G401.6 (cell line): ENCODE data around the gene SNRPD3.
"Not testable (repeated sequence)": the region's sequence is repeated elsewhere in the genome, so short reads cannot be mapped to it uniquely, and the experiment has no call there.

Source experiments
- FAIRE-seq: peaks from 2 replicates; lab custom pipeline; 2012; peaks lifted over from hg19 to GRCh38; lab: Jason Lieb, UNC

The SNRPD3 gene

DNA sequence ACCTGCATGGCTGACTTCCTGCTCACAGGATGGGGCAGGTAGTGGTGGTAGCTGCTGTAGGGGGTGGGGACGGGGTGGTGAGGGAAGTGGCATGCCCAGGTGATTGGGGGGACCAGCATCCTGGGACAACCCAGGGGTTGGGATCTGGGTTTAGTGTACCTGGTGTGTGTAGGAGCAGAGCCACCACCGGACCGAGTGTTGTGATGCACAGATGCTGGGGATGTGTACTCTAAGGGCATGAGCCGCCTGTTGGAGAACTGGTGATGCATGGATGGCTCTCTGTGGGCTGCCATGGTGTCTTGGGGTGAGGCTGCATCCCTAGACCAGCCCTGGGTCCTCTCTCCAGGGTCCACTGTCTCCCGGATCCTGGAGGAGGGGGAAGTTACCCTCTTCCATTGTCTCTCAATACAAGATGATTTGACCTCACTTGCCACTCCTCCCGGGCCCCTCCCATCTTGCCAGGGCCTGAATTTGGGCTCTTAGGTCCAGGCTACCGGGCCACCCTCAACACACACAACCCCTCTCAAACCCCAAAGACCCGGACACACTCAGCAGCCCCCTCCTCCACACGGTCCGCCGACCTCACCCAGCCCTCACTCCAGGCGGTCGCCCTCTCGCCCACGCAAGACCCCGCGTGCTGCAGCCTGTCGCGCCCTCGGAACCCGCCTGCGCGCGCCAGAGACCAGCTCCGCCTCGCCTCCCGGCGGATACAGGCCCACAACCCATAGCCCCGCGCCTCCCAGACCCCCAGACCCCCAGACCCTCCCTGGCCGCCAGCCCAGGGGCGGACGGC is 36.5 kb downstream of the SNRPD3 start:
- FAIRE-seq, result no peak

DNA sequence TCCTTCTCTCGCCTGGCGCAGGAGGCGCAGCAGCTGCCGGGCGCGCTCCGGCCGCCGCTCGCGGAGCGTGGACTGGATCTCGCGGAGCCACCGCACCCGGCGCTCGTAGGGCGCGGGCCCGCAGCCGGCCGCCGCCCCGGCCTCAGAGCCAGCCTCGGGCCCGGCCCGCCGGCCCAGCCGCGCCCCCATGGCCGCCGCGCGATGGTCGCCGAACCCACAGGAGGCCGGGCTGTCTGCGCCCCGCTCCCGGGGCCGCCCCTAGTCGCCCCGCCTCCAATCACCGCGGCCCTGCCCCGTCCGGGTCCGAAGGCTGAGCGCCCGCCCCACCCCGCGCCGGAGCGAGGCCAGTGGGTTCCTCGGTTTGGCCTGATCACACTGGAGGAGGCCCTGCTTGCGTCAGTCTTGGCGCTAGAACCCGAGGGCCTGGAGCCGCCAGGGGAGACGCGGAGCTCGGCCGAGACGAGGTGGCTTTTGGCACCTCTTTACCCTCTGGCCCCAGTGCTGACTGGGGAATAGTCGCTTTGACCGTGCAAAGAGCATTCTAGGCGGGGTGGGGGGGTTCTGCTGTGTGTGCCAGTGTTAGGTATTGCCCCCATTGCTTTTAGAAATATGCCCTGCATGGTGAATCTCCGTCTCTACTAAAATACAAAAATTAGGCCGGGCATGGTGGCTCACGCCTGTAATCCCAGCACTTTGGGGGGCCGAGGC is 37.2 kb downstream of the SNRPD3 start, which contains the start of gene LRRC75B:
Gene LRRC75B, minus strand, starts transcription at position 223 of the 708 bp plus-strand sequence. Its CDS starts 34 bp downstream, at position 189.
- FAIRE-seq, result no peak

DNA sequence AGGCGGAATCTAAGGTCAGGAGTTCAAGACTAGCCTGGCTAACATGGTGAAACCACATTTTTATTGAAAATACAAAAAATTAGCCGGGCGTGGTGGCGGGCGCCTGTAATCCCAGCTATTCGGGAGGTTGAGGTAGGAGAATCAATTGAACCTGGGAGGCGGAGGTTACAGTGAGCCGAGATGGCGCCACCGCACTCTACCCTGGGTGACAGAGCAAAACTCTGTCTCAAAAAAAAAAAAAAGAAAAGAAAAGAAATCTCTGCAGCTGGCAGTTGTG is 37.7 kb downstream of the SNRPD3 start:
- FAIRE-seq, result not testable (repeated sequence)

GRCh38 chr22:24593836-24594568 is 38.2 kb downstream of the SNRPD3 start:
- no peak for FAIRE-seq

- no peak for FAIRE-seq
Observed at GRCh38 chr22:24594569-24595120, 38.8 kb downstream of the SNRPD3 start.

GRCh38 chr22:24595228-24595627 is 39.4 kb downstream of the SNRPD3 start:
- no peak for FAIRE-seq

GRCh38 chr22:24595863-24596262 is 40.1 kb downstream of the SNRPD3 start:
- no peak for FAIRE-seq

GRCh38 chr22:24597076-24597475 is 41.3 kb downstream of the SNRPD3 start:
- FAIRE-seq, result not testable (repeated sequence)

GRCh38 chr22:24599514-24599913 is 43.7 kb downstream of the SNRPD3 start:
- FAIRE-seq, result no peak

- not testable (repeated sequence) for FAIRE-seq
Observed at GRCh38 chr22:24599958-24600715, 44.3 kb downstream of the SNRPD3 start.

DNA sequence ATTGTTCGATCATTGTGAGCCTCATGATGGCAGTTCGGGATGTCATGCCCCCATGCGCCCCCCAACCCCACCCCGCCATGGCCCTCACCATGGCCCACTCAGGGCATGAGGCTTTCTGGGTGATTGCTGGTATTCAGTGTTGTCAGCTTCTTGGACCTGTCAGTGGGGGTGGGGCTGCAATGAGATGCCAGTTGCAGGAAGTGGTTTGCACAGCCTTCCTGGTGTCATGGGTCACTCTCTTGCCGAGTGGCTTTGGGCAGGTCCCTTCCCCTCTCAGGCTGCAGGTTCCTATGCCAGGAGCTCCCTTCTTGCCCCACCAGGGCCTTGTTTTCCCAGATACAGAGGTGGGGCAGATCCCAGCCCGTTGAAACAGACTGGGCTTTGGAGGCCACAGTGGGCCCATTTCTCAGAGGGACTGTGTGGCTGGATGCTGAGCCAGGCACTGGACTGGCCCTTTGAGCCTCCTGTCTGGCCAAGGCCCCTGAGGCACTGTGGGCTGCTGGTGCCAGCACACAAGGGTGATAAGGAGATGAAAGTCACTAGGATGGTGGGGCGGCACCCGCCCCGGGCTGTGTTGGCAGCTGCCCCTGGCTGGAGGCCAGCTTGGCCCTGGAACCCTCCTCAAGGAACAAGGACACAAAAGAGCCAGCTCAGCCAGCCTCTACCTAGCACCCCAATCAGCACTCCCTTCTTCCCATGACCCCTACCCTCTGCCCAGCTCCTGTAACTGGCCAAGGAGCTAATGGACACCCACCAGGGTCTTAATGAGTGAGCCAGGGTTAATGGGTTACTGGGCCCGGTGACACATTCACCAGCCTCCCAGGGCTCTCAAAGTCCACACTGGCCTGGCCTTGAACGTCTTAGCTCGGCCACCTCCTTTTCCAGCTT is 45.7 kb downstream of the SNRPD3 start:
- FAIRE-seq, result no peak

DNA sequence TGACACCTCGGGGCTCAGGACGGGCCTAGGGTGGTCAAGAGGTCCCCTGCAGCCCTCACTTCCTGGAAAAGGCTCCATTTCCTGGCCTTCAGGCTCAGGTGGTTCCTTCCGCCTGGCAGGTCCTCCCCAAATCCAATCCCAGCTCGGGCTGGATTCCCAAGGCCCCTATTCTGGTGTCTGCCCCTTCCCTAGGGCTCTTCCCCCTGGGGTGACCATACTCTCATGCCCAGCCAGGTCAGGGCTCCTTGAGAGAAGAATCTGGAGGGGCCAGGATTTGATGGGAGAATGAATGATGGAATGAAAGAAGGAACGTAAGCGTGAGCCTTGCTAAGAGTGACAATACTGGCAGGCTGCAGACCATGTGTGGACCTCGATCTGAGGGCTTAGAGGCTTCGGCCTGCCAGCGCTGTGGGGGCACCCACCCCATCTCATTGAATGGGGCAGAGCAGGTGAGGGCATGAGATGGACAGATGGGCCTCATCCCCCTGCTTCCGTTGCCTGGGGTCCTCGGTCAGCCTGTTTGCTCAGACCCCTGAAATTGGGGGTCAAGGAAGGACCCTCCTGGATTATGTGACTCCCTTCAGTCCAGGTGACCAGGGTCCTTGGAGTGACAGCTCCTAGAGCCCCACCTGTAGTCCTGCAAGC is 46.4 kb downstream of the SNRPD3 start:
- FAIRE-seq, result not testable (repeated sequence)

DNA sequence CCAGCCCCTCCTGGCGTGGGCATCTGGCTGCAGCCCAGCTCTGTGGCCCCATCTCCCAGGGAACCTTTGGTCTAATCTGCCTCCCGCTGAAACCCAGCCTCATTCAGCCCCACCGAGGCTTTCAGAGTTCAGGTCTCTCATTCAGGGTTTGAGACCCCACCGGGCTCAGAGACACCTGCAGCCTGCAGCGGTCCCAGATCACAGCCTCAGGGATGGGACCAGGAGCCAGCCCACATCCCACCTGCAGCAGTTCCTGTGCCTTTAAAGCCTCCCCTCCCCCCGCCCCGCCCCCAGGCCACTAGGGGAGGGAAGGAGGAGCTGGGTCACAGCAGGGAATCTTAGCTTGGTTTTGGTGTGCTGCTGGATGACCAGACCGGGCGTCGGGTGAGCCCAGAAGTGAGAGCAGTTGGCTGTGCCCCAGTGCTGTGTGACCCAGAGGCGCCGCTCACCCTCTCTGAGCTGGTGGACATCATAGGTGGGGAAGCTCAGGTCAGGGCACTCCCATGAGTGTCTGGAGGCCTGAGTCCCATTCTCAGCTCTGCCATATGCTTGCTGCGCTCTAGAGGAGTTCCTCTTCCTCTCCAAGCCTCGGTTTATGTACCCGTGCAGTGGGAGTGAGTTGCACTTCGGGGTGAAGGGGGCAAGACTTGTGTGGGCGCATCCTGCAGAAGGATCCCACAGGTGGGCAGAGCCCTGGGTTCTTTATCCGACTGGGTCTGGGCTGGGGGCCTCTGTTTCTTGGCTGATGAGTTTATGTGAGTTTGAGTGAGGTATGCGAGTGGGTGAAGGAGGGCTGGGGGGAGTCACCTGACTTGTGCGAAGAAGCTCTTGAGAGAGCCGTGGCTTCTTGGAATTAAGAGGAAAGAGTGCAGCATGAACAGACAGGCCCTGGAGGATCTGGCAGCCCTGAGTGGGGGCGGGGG is 47.3 kb downstream of the SNRPD3 start, which contains the start of gene GGT1:
Gene GGT1, plus strand, starts transcription at position 347 of the 923 bp plus-strand sequence. CDS start 7,889 bp downstream, outside the sequence.
- not testable (repeated sequence) for FAIRE-seq

- FAIRE-seq, result peak; percentile 31
Observed at GRCh38 chr22:24603770-24604629, 48.2 kb downstream of the SNRPD3 start.

GRCh38 chr22:24606340-24606739 is 50.5 kb downstream of the SNRPD3 start:
- not testable (repeated sequence) for FAIRE-seq

GRCh38 chr22:24607429-24607983 is 51.7 kb downstream of the SNRPD3 start:
- not testable (repeated sequence) for FAIRE-seq

- not testable (repeated sequence) for FAIRE-seq
Observed at GRCh38 chr22:24608327-24608726, 52.5 kb downstream of the SNRPD3 start.

GRCh38 chr22:24609888-24610287 is 54.1 kb downstream of the SNRPD3 start:
- FAIRE-seq, result not testable (repeated sequence)
